ENCODE results near the gene FRYL.

Gene FRYL

GRCh38 chr4:48796927-48797679 is 17.0 kb upstream of the FRYL start:
- H3K4me1 Mint-ChIP-seq = peaks cover 11% of the 10 kb centered on the region
- H3K27ac Mint-ChIP-seq = no peak overlapping the region
- no peaks in the 10 kb centered on the region for H3K27me3 Mint-ChIP-seq (ENCODE audit: low read depth)
- no peak for TF ChIP-seq CTCF (IDR thresholded peaks at IDR 0.05; ENCODE audit: unreplicated experiment in 3 of 3)
- no peaks in the 10 kb centered on the region for H3K9me3 Mint-ChIP-seq
- no peaks in the 10 kb centered on the region for H3K36me3 Mint-ChIP-seq (ENCODE audit: low read depth)
- H3K4me3 Mint-ChIP-seq = no peak overlapping the region

- no peak overlapping the region for H3K27ac Mint-ChIP-seq
- TF ChIP-seq CTCF (IDR thresholded peaks at IDR 0.05; ENCODE audit: unreplicated experiment in 3 of 3) = no peak
Observed at GRCh38 chr4:48796191-48796926, 16.3 kb upstream of the FRYL start.

GRCh38 chr4:48795108-48795507 is 15.0 kb upstream of the FRYL start:
- no peak overlapping the region for H3K27ac Mint-ChIP-seq
- H3K9me3 Mint-ChIP-seq = no peaks in the 10 kb centered on the region
- no peak for TF ChIP-seq CTCF (IDR thresholded peaks at IDR 0.05; ENCODE audit: unreplicated experiment in 3 of 3)

More at GRCh38 chr4:48796191-48796926, 16.3 kb upstream of the FRYL start:
- H3K4me1 Mint-ChIP-seq = peaks cover 5% of the 10 kb centered on the region
- no peaks in the 10 kb centered on the region for H3K27me3 Mint-ChIP-seq (ENCODE audit: low read depth)
- H3K4me3 Mint-ChIP-seq = no peak overlapping the region
- H3K9me3 Mint-ChIP-seq = no peaks in the 10 kb centered on the region
- H3K36me3 Mint-ChIP-seq (ENCODE audit: low read depth) = no peaks in the 10 kb centered on the region

GRCh38 chr4:48792348-48793006 is 12.4 kb upstream of the FRYL start:
- no peaks in the 10 kb centered on the region for H3K9me3 Mint-ChIP-seq
- H3K4me1 Mint-ChIP-seq = peaks cover 5% of the 10 kb centered on the region
- no peaks in the 10 kb centered on the region for H3K27me3 Mint-ChIP-seq (ENCODE audit: low read depth)
- no peak overlapping the region for H3K27ac Mint-ChIP-seq
- no peak overlapping the region for H3K4me3 Mint-ChIP-seq
- TF ChIP-seq CTCF (IDR thresholded peaks at IDR 0.05; ENCODE audit: unreplicated experiment in 3 of 3) = no peak
- no peaks in the 10 kb centered on the region for H3K36me3 Mint-ChIP-seq (ENCODE audit: low read depth)

More at GRCh38 chr4:48795108-48795507, 15.0 kb upstream of the FRYL start:
- Mint-ChIP-seq H3K27me3 (ENCODE audit: low read depth) (no peaks in the 10 kb centered on the region), H3K4me3 (no peak overlapping the region), H3K36me3 (ENCODE audit: low read depth) (no peaks in the 10 kb centered on the region), H3K4me1 (peaks cover 5% of the 10 kb centered on the region)

GRCh38 chr4:48791313-48791712 is 11.2 kb upstream of the FRYL start:
- Mint-ChIP-seq H3K9me3 (no peaks in the 10 kb centered on the region), H3K36me3 (ENCODE audit: low read depth) (no peaks in the 10 kb centered on the region), H3K4me3 (no peak overlapping the region), H3K4me1 (peaks cover 12% of the 10 kb centered on the region), H3K27ac (no peak overlapping the region), H3K27me3 (ENCODE audit: low read depth) (no peaks in the 10 kb centered on the region)
- no peak for TF ChIP-seq CTCF (IDR thresholded peaks at IDR 0.05; ENCODE audit: unreplicated experiment in 3 of 3)

Measured in nephron (organoid).